GM12878 (cell line): ENCODE data around the gene POU5F1. TPM values are rescaled to one million over a fixed set of nuclear protein-coding genes. Genes with fewer than 3 reads are reported as not detected.

Experiments
- ATAC-seq: fragments of 200-7000 bp; cut with Tn5 transposase; 3 replicates; pipeline ENCODE4 v1.9.1; 2020; ENCODE audit warnings: mild to moderate bottlenecking, moderate library complexity
- BruUV-seq: library from RNA; stranded (reverse); fragments of 400-500 nt; replicated peaks from 2 replicates; lab custom pipeline; 2021; lab: Mats Ljungman, UMichigan
- CTCF ChIA-PET: fragments of 300-600 bp; sonication (Branson Sonifier 250); formaldehyde crosslinking; extraction: SDS; loops from one replicate; lab custom pipeline; 2021; ENCODE audit warnings: inconsistent platforms; lab: Yijun Ruan, JAX
- POLR2A ChIA-PET: fragments of 350-600 bp; formaldehyde crosslinking; extraction: SDS; loops from one replicate; lab custom pipeline; 2021; ENCODE audit warnings: inconsistent platforms; lab: Charles Lee
- RAD21 ChIA-PET: fragments of 300-600 bp; sonication (Branson Sonifier 250); formaldehyde crosslinking; loops from one replicate; lab custom pipeline; 2023; ENCODE audit warnings: antibody characterized with exemption; ENCODE audit not compliant: unreplicated experiment; lab: Charles Lee
- SMC1A ChIA-PET: fragments of 300-600 bp; sonication (Branson Sonifier 250); formaldehyde crosslinking; loops from one replicate; lab custom pipeline; 2023; ENCODE audit not compliant: unreplicated experiment, uncharacterized antibody; lab: Charles Lee
- DNase-seq: peaks from one replicate; pipeline ENCODE4 v3.0.0-alpha.2; 2011; ENCODE audit warnings: low read depth, low spot score
- FAIRE-seq: peaks from 3 replicates; lab custom pipeline; 2011; peaks lifted over from hg19 to GRCh38; lab: Jason Lieb, UNC
- H2AFZ ChIP-seq: 2 replicates; pipeline ENCODE4 v1.6.0; 2011; ENCODE audit warnings: low read depth, low read length, control low read depth; ENCODE audit not compliant: control insufficient read depth
- H3K27ac ChIP-seq: 2 replicates; pipeline ENCODE4 v1.5.1; 2011; ENCODE audit warnings: control low read depth; ENCODE audit not compliant: control insufficient read depth, insufficient read depth
- H3K27me3 ChIP-seq, 2 experiments: replicated peaks in 1 of 2; 2 replicates each; pipeline versions ENCODE4 v1.6.0 to v1.6.1; 2011; ENCODE audit warnings: low read length in 1 of 2; ENCODE audit not compliant: control insufficient read depth in 2 of 2, insufficient read depth in 2 of 2
- H3K36me3 ChIP-seq, 2 experiments: 2 replicates each; pipeline ENCODE4 v1.5.1; 2011; ENCODE audit warnings: low read length in 1 of 2; ENCODE audit not compliant: control insufficient read depth in 2 of 2, insufficient read depth in 2 of 2
- H3K4me1 ChIP-seq: 2 replicates; pipeline ENCODE4 v1.6.1; 2011; ENCODE audit warnings: mild to moderate bottlenecking, low read length, moderate library complexity, mixed read lengths; ENCODE audit not compliant: control insufficient read depth, insufficient read depth
- H3K4me2 ChIP-seq: 2 replicates; pipeline ENCODE4 v1.6.0; 2011; ENCODE audit warnings: control low read depth; ENCODE audit not compliant: control insufficient read depth, insufficient read depth
- H3K4me3 ChIP-seq: fragments of 200-600 bp; sonication (generic); 2 replicates; pipeline ENCODE4 v1.5.1; 2016
- H3K79me2 ChIP-seq: 2 replicates; pipeline ENCODE4 v1.6.0; 2011; ENCODE audit warnings: low read length; ENCODE audit not compliant: control insufficient read depth, insufficient read depth
- H3K9ac ChIP-seq: 2 replicates; pipeline ENCODE4 v1.8.0; 2011; ENCODE audit warnings: low read length, control low read depth, mixed read lengths; ENCODE audit not compliant: control insufficient read depth, insufficient read depth
- H3K9me3 ChIP-seq: replicated peaks from 3 replicates; pipeline ENCODE4 v1.5.1; 2011; ENCODE audit warnings: mild to moderate bottlenecking, low read length; ENCODE audit not compliant: control insufficient read depth, insufficient read depth
- H4K20me1 ChIP-seq: 2 replicates; pipeline ENCODE4 v1.6.0; 2011; ENCODE audit not compliant: control insufficient read depth, insufficient read depth
- BACH1 ChIP-seq: fragments of 450-650 bp; IDR thresholded peaks from 2 replicates; pipeline ENCODE4 v1.6.1; 2017; ENCODE audit warnings: mild to moderate bottlenecking, borderline replicate concordance
- BMI1 ChIP-seq: fragments of 450-650 bp; IDR thresholded peaks from 2 replicates; pipeline ENCODE4 v1.6.1; 2016; ENCODE audit warnings: mild to moderate bottlenecking, moderate library complexity, borderline replicate concordance
- CUX1 ChIP-seq: IDR thresholded peaks from 2 replicates; pipeline ENCODE4 v1.6.1; 2012; ENCODE audit warnings: improper control_type of control experiment, low read depth, low read length; ENCODE audit not compliant: insufficient replicate concordance
- EP300 ChIP-seq, 2 experiments: fragments of 150-350 bp in 1 of 2; IDR thresholded peaks; 2 replicates each; pipeline ENCODE4 v1.6.1; 2011 to 2012; ENCODE audit warnings: low read depth in 2 of 2, low read length in 2 of 2, borderline replicate concordance in 1 of 2, improper control_type of control experiment in 1 of 2, inconsistent platforms in 1 of 2; ENCODE audit not compliant: control insufficient read depth in 1 of 2
- HDAC6 ChIP-seq: fragments of 200-600 bp; sonication (generic); IDR thresholded peaks from one replicate; pipeline ENCODE4 v1.8.0; 2017; ENCODE audit warnings: antibody characterized with exemption; ENCODE audit not compliant: unreplicated experiment
- KLF5 ChIP-seq: fragments of 450-650 bp; IDR thresholded peaks from 2 replicates; pipeline ENCODE4 v1.6.1; 2014; ENCODE audit warnings: mild to moderate bottlenecking; ENCODE audit not compliant: partially characterized antibody
- NFYA ChIP-seq: IDR thresholded peaks from 2 replicates; pipeline ENCODE4 v1.6.1; 2011; ENCODE audit warnings: low read depth, mild to moderate bottlenecking, low read length, improper control_type of control experiment, borderline replicate concordance
- NR2F1 ChIP-seq: fragments of 450-650 bp; conservative IDR thresholded peaks from 2 replicates; pipeline ENCODE4 v1.6.1; 2017; ENCODE audit warnings: mild to moderate bottlenecking
- PKNOX1 ChIP-seq: fragments of 450-650 bp; IDR thresholded peaks from 2 replicates; pipeline ENCODE4 v1.6.1; 2016; ENCODE audit warnings: mild to moderate bottlenecking
- RAD51 ChIP-seq: fragments of 450-650 bp; IDR thresholded peaks from 2 replicates; pipeline ENCODE4 v1.6.1; 2016; ENCODE audit warnings: moderate library complexity, mild to moderate bottlenecking, inconsistent platforms
- RBBP5 ChIP-seq: fragments of 200-600 bp; sonication (generic); conservative IDR thresholded peaks from 2 replicates; pipeline ENCODE4 v1.6.1; 2016
- SMC3 ChIP-seq: IDR thresholded peaks from 2 replicates; pipeline ENCODE4 v1.6.1; 2011; ENCODE audit warnings: low read length, improper control_type of control experiment, borderline replicate concordance
- TCF3 ChIP-seq: IDR thresholded peaks from 2 replicates; pipeline ENCODE4 v1.6.1; 2012; ENCODE audit warnings: low read depth, mild to moderate bottlenecking, low read length, borderline replicate concordance; ENCODE audit not compliant: insufficient read depth
- WGBS: methylation state at CpG from one replicate; pipeline ENCODE4 v1.1.6; 2016; ENCODE audit warnings: low lambda C conversion rate; ENCODE audit not compliant: insufficient replicate concordance, insufficient coverage; ENCODE audit errors: missing lambda C conversion rate; 5-methylcytosine and 5-hydroxymethylcytosine counted together
- in situ Hi-C: fragments of 300-500 bp; cut with MboI; formaldehyde crosslinking; loops from 9 replicates; pipeline ENCODE4 v1.14.3; 2018; ENCODE audit warnings: mixed read lengths
- intact Hi-C: fragments of 100-400 bp; cut with micrococcal nuclease; formaldehyde crosslinking; loops from one replicate; pipeline ENCODE4 v1.14.2; 2022; ENCODE audit not compliant: unreplicated experiment
- polyA plus RNA-seq, 11 experiments: library from polyadenylated mRNA; depleted of rRNA in 4 of 11; unstranded in 6 of 11; stranded (reverse) in 5 of 11; fragments of >200 nt; fragmentation: Nextera tagmentation in 4 of 11; fragmentation: Illumina TruSeq in 1 of 11; extraction: Ambion mirVana in 4 of 11; extraction: Trizol in 1 of 11; gene quantifications; 1 replicate in 1 of 11; 2 replicates in 10 of 11; pipeline versions ENCODE4 v1.2.1 to v1.2.3, GENCODE V29; 2011 to 2016; ENCODE audit warnings: inconsistent platforms in 2 of 11, missing spikeins in 2 of 11, low read depth in 1 of 11
- total RNA-seq, 4 experiments: library from RNA; depleted of rRNA in 3 of 4; stranded (reverse); fragments of >200 nt in 3 of 4; fragmentation: Illumina TruSeq in 1 of 4; extraction: Trizol in 1 of 4; gene quantifications; 2 replicates each; pipeline versions ENCODE4 v1.2.1 to v1.2.3, GENCODE V29; 2013 to 2021
- TF ChIP-seq, protein P1 (sequence below): IDR thresholded peaks from 2 replicates; pipeline ENCODE4 v1.6.1; 2012; ENCODE audit warnings: mild to moderate bottlenecking, low read depth, low read length

The POU5F1 gene
- total and polyA plus RNA-seq, 10 of the 15 experiments (the other 5 are each of a cell fraction or from before 2014, with no cell fraction given), result 1.4 to 5.5 (median 3.2) TPM

GRCh38 chr6:31143148-31143547 is 27.3 kb downstream of the POU5F1 start:
- ATAC-seq, result no peak
- Histone ChIP-seq H3K27ac (no peak overlapping the region), H3K9me3 (no peaks in the 10 kb centered on the region), H3K4me3 (no peak overlapping the region), H3K79me2 (no peaks in the 10 kb centered on the region), H3K4me2 (no peak overlapping the region), H3K4me1 (peaks cover under 1% of the 10 kb centered on the region; the same call in 1 of the 2 replicates), H4K20me1 (no peaks in the 10 kb centered on the region), H3K36me3 (peaks cover 0 to 4% of the 10 kb centered on the region in 2 experiments; a peak in 1 of 4 replicates), H2AFZ (no peak overlapping the region), H3K27me3 (no peaks in the 10 kb centered on the region), H3K9ac (no peak overlapping the region)
- BruUV-seq, result no TSS peak
- CTCF ChIA-PET, result interaction anchor here (22.9 kb wide), 1 partner anchor 50 kb away, joined by 326 read pairs; no protein-coding TSS in a partner anchor
- in situ Hi-C loops, result no loop called here
- intact Hi-C loops, result no loop called here
- 94% methylated on average over 9 of the region's 11 CpGs for WGBS
- no peak for DNase-seq
- RAD21 ChIA-PET, result no interaction called here
- POLR2A ChIA-PET, result no interaction called here
- SMC1A ChIA-PET, result no interaction called here
- FAIRE-seq, result no peak
- no peak for TF ChIP-seq TCF3
- TF ChIP-seq RBBP5, result no peak
- no peak for TF ChIP-seq SMC3
- no peak for TF ChIP-seq NFYA
- no peak for TF ChIP-seq KLF5
- no peak for TF ChIP-seq HDAC6
- TF ChIP-seq EP300 (IDR thresholded peaks at IDR 0.05; ENCODE audit: borderline replicate concordance in 1 of 2, control insufficient read depth in 1 of 2, low read depth in 2 of 2, low read length in 2 of 2), result no peak
- no peak for TF ChIP-seq RAD51
- TF ChIP-seq BMI1, result no peak
- TF ChIP-seq CUX1, result no peak
- no peak for TF ChIP-seq PKNOX1
- TF ChIP-seq, protein P1, sequence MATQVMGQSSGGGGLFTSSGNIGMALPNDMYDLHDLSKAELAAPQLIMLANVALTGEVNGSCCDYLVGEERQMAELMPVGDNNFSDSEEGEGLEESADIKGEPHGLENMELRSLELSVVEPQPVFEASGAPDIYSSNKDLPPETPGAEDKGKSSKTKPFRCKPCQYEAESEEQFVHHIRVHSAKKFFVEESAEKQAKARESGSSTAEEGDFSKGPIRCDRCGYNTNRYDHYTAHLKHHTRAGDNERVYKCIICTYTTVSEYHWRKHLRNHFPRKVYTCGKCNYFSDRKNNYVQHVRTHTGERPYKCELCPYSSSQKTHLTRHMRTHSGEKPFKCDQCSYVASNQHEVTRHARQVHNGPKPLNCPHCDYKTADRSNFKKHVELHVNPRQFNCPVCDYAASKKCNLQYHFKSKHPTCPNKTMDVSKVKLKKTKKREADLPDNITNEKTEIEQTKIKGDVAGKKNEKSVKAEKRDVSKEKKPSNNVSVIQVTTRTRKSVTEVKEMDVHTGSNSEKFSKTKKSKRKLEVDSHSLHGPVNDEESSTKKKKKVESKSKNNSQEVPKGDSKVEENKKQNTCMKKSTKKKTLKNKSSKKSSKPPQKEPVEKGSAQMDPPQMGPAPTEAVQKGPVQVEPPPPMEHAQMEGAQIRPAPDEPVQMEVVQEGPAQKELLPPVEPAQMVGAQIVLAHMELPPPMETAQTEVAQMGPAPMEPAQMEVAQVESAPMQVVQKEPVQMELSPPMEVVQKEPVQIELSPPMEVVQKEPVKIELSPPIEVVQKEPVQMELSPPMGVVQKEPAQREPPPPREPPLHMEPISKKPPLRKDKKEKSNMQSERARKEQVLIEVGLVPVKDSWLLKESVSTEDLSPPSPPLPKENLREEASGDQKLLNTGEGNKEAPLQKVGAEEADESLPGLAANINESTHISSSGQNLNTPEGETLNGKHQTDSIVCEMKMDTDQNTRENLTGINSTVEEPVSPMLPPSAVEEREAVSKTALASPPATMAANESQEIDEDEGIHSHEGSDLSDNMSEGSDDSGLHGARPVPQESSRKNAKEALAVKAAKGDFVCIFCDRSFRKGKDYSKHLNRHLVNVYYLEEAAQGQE, result no peak
- TF ChIP-seq BACH1, result no peak
- TF ChIP-seq NR2F1, result no peak
